Renal cortical epithelial cell (primary cell): ENCODE measurements around the gene CCL22. TPM values are rescaled to one million over a fixed set of nuclear protein-coding genes. Genes with fewer than 3 reads are reported as not detected.
"Not testable (repeated sequence)": the region's sequence is repeated elsewhere in the genome, so short reads cannot be mapped to it uniquely, and the experiment has no call there.

Source experiments
- DNase-seq: peaks from one replicate; pipeline ENCODE4 v3.0.0-alpha.2; 2011; ENCODE audit warnings: low read depth
- total RNA-seq: library from RNA; depleted of rRNA; stranded (reverse); fragments of >200 nt; gene quantifications from 2 replicates; pipeline ENCODE4 v1.2.3, GENCODE V29; 2014

Gene CCL22, protein sequence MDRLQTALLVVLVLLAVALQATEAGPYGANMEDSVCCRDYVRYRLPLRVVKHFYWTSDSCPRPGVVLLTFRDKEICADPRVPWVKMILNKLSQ
- total RNA-seq: not detected in 2 replicates

- DNase-seq: no peak
These were observed at the start of gene CCL22 for GRCh38 chr16:57358527-57359095. TSS of gene CCL22 (plus strand) at chr16:57358783. CDS start at chr16:57358817, 34 bp downstream.

GRCh38 chr16:57310801-57311200, 47.8 kb upstream of the CCL22 start:
- no peak for DNase-seq

GRCh38 chr16:57313509-57313908, 45.1 kb upstream of the CCL22 start:
- no peak for DNase-seq

GRCh38 chr16:57314161-57314785, 44.3 kb upstream of the CCL22 start:
- peak; percentile 52 for DNase-seq

DNA sequence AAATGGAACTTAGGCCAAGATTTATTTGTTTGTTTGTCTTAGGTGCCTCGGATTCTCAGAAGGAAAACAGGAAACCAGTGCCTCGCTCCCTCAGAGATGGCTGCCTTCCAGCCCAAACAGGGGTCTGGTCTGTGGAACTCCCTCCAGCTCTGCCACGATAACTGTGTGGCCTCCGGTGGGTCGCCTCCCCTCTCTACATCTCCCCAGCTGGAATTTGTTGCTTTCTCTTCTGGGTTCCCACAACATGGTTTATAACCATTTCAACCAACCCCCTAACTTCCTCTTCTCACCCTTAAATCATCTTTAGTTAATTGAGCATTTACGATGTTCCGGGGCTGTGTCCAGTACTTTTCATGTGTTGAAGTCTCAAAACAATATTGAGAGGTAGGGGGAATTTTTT, 43.2 kb upstream of the CCL22 start:
- DNase-seq: no peak

GRCh38 chr16:57316390-57317017, 42.1 kb upstream of the CCL22 start:
- DNase-seq: peak; percentile 81

DNA sequence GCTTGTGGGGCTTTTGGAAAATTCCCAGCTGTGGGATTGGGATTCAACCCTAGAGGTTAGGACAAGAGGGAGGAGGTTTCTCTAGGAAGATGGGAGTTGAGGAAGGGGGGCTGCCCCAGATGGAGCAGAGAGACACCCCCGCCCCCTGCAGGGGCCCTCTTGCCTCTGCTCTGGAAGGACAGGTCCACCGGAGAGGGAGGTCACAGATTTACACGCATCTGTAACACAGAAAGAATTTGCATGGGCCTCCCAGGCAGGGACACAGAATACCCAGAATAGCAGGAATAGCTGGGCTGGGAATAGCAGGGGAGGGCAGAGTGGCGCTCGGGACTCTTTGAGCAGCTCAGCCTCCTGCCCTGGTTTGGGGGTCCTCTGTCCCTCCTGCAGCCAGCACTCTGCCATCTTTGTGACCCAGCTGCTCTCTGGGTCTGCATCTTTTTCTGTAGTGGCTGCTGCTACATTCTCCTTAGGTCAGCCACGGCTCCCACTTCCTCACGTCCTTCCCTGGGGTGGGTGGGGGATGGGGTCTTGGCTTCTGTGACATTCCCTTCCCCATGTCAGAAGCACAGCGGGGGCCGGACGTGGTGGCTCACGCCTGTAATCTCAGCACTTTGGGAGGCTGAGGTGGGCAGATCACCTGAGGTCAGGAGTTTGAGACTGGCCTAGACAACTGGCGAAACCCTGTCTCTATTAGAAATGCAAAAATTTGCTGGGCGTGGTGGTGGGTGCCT, 40.2 kb upstream of the CCL22 start:
- no peak for DNase-seq

DNA sequence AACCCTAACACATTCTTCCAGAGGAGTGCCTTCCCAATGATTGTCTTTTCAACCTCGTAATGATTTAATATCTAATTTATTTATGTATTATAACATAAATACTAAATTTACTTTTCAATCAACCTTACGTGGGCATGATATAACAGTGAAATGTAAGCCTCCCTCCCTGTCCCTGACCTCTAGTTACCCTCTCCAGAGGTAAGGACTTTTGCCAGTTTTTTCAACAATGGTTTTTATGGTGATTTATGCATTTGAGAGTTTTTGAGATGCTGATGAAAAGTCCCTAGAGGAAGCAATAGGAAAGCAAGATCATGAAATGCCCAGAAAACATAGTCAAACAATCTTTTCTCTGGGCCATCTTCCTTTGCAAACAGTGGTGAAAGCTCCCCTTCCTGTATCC, 38.9 kb upstream of the CCL22 start:
- no peak for DNase-seq

- no peak for DNase-seq
These were observed 33.8 kb upstream of the CCL22 start for GRCh38 chr16:57324749-57325148.

DNA sequence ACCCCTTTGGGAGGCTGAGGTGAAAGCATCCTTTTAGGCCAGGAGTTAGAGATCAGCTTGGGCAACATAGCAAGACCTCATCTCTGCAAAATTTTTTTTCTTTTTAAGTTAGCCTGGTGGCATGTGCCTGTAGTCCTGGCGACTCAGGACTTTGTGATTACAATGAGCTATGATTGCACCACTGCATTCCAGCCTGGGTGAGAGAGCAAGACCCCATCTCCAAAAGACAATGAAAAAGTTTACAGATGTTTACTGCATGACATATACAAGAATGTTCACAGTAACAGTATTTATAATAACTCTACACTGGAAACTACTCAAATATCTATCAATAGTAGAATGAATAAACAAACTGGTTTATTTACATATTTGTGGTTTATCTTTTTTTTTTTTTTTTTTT, 33.1 kb upstream of the CCL22 start:
- DNase-seq: peak; percentile 63

GRCh38 chr16:57329718-57330327, 28.8 kb upstream of the CCL22 start:
- no peak for DNase-seq

DNA sequence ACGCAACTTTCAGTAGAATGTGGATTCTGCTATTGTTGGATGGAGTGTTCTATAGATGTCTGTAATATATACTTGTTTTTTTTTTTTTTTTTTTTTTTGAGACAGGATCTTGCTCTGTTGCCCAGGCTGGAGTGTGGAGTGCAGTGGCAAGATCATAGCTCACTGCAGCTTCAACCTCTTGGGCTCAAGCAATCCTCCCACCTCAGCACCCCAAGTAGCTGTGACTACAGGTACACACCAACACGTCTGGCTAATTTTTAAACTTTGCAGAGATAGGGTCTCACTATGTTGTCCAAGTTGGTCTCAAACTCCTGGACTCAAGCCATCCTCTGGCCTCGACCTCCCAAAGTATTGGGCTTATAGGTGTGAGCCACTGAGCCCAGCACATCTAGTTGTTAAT, 27.2 kb upstream of the CCL22 start:
- DNase-seq: no peak

- no peak for DNase-seq
These were observed 25.2 kb upstream of the CCL22 start for GRCh38 chr16:57333402-57333801.

DNA sequence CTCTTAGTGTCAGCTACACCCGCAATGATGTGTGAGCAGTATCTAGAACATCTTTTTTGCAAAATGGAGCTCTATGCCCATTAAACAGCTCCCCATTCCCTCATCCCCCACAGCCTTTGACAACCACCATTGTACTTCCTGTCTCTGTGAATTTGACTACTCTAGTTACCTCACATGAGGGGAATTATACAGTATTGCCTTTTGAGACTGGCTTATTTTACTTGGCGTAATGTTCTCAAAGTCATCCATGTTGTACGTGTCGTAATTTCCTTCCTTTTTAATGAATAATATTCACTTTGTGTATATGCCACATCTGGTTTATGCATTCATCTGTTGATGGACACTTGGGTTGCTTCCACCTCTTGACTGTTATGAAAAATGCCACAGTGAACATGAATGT, 23.2 kb upstream of the CCL22 start:
- DNase-seq: no peak

DNA sequence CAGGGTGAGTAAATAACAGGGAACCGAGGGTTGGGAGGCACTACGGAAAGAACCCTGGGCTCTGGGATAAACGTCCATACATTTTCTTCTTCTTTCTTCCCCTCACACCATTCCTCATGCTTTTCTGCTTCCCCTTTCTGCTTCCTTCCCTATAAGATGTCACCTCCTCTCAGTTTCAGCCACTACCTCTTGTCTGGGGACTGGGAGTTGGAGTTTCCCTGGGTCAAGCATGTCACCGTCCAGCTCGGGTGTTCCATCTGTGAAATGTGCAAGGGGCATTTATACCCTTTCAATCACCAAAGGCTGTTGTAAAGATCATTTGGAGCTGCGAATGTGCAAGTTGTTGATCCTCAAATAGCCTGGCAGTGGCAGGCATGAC, 17.5 kb upstream of the CCL22 start:
- DNase-seq: no peak

GRCh38 chr16:57341441-57342303, 16.9 kb upstream of the CCL22 start:
- DNase-seq: peak; percentile 95

DNA sequence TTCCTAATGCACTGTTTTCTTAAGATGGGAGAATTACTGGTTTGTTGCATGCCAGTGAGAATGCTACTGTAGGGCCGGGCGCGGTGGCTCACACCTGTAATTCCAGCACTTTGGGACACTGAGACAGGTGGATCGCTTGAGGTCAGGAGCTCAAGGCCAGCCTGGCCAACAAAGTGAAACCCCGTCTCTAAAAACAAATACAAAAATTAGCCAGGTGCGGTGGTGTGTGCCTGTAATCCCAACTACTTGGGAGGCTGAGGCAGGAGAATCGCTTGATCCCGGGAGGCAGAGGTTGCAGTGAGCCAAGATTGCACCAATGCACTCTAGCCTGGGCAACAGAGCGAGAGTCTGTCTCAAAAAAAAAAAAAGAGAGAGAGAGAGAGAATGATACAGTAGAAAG, 16.0 kb upstream of the CCL22 start:
- DNase-seq: not testable (repeated sequence)

DNA sequence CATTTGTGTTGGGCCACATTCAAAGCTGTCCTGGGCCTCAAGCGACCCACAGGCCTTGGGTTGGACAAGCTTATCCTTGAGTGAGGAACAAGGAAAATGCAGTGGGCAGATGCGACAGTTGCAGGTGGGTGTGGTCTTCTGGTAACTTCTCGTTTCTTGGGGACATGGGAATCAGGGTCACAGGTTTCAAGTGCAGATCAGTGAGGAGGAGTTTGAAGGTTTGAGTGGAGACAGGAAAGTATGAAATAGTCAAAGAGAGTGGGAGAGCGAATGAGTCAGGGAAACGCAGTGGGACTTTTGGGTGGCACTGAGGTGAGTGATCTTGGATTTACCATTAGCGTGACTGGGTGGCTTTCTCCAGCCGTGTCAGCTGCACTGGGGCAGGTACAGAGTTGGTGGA, 15.4 kb upstream of the CCL22 start:
- no peak for DNase-seq

- DNase-seq: not testable (repeated sequence)
These were observed 14.5 kb upstream of the CCL22 start for GRCh38 chr16:57344094-57344493.

DNA sequence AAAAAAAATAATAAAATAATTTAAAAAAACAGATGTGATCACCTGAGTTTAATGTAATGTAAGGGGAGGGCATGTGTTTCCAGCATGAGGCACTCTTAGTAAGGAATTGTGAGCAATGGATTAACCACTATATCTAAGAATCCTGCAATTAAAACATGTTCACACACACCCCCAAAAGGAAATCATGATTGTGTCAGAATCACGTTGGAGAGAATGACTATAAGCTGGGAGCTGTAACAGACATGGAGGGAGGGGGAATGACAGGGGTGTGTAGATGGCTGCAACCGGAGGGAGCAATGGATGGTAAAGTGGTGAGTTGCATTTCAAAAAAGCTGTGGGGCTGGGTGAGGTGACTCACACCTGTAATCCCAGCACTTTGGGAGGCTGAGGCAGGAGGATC, 13.6 kb upstream of the CCL22 start:
- DNase-seq: no peak

GRCh38 chr16:57345666-57346204, 12.8 kb upstream of the CCL22 start:
- DNase-seq: no peak
